Medulla oblongata (tissue), 1 donor: ENCODE measurements around the gene MAMDC2.
A peak's percentile ranks its signal among the peaks of the same experiment; 100 is the strongest.
"Not testable (repeated sequence)": the region's sequence is repeated elsewhere in the genome, so short reads cannot be mapped to it uniquely, and the experiment has no call there.

Source experiments
- DNase-seq: peaks from one replicate; pipeline ENCODE4 v3.0.0-alpha.2; 2015; ENCODE audit errors: extremely low spot score

Gene MAMDC2

DNA sequence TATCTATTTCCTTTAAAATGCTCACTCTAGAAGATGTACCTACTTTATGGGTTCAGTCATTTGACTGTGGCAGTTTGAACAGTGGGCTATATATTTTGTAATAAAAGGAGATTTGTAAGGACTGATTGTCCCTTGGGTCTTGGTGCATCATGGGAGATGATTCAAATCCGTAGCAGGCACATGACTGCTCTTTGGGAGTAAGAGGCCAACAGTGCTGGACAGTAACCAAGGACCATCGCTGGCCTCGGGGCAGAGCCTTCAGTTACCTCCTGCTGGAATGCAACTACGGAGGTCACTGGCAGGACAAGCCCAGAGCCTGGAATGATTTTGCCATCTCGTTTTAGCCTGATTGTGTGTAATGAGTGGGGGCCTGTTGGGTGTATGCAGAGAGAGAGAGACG, 7.0 kb upstream of the MAMDC2 start:
- DNase-seq, result no peak

DNA sequence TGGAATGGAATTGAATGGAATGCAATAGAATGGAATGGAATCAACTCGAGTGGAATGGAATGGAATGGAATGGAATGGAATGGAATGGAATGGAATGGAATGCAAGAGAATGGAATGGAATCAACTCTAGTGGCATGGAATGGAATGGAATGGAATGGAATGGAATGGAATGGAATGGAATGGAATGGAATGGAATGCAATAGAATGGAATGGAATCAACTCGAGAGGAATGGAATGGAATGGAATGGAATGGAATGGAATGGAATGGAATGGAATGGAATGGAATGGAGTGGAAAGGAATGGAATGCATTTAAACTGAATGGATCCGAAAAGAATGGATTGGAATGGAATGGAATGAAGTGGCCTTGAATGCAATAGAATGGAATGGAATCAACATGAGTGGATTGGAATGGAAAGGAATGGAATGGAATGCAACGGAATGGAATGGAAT, 5.5 kb upstream of the MAMDC2 start:
- not testable (repeated sequence) for DNase-seq

DNA sequence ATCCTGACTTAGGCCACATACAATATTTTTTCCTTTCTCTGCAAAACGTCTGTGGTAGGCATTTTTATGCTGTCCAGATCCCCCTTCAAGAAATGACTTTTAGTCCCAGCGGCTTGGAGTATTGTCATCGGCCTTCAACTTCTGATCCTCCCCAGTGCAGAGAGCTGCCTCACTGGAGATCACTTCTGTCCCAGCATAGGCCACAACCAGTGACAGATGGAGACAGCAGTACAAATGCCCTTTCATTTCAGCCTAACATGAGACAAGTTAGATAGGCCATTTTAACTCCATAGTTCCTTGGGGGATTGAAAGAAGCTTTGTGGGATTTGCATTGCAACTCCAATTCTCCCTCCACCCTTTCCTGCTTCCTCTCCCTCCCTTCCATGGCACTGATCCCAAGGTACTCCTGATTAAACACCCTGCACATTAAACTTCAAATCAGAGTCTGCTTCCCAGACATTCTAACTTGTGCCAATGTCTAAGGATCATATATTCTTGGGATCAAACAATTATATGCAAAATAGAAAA, 3.2 kb upstream of the MAMDC2 start:
- peak; percentile 38 for DNase-seq

DNA sequence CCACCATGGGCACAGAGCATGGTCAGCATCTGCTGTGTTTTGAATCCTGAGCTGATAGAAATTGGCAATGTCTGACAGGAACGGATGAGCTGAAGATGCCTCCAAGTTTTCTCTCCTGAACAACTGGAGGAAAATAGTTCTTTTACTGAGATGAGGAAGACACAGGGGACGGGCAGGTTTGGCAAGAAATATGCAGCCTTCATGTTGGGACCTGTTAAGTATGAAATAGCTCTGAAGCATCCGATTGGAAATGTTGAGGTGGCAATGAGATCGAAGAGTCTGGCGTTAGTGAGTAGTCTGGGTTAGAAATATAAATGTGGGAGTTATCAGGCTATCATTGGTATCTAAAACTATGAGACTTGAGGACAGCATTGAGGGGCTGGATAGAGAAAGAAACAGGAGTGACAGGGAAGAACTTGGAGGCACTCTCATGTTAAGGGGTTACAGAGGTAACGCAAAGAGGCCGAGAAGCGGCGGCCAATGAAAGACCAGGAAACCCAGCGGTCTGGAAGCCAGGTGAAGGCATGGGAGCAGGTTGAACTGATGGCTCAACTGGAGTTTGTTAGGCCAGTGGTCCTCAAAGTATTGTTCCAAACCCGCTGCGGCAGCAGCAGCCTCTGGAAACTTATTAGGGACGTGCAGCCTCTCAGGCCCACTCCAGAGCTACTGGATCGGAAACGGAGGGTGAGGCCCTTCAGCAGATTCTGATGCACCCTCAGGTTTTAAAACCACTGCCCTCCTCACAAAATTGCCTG, 1.0 kb upstream of the MAMDC2 start:
- no peak for DNase-seq

DNA sequence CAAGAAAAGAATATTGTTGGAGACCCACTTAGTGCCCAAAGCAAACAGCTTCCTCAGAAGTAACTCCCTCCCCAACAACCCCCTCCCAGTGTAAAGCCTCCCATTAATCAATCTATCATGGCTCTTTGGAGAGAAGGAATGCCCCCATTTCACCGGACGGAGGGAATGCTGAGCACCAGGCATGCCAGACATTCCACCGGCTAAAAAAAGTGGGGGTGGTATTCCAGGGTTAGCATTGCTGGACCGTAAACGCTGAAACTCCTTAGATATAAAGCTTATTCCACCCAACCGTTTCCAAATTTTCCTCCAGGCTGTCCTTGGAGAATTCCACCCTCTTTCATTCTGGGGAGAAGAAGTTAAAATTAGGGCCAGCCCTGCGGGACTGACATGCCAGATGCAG, 363 bp upstream of the MAMDC2 start:
- no peak for DNase-seq

DNA sequence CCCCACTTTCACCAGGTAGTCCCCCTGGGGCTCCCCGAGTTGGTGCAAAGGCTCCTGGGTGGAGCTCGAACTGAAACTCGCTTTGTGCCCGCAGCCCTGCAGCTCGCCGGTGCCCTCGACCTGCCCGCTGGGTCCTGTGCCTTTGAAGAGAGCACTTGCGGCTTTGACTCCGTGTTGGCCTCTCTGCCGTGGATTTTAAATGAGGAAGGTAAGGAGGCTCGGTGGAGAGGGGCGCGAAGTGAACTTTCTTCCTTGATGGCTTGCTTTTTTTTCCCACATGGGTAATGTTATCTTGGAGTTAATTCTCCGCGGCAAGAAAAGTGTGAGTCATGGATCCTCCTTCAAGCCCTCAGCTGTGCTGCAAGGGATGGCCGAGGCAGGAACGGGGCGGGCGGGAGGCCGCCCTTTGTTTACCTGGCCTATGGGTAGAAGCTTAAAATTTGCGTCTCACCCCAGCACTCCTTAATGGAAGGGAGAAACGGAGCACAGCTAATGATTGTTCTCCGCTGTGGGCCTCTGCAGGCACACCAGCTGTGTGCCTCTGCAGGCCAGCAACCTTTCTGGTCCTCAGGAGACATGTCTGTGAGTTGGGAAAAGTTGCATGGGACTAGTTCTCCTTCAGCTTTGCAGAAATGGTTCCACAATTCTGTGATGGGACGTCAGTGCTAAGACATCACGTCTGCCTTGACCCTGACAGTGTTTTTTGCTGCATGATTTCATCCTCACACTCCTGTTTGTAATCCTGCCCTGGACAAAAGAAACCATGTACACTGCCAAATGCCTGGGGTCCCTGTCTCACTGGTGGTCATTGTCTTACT, 1.1 kb downstream of the MAMDC2 start:
- DNase-seq, result no peak

DNA sequence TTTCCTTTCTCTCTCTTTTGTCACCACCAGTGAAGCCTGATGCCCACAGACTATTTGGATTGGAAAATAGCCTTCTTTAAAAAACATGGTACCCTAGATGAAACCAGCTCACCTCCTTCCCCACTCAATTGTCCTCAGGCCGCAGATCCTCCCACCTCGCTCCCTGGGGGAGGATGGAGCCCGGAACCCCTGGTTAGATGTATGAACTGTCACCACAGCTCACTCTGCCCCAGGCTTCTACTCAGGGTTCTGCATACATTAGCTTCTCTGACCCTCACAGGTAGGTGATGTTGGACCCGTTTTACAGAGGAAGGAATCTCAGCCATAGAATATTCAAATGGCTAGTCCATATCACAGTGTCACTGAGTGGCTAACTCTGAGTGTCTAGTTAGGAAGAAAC, 1.8 kb downstream of the MAMDC2 start:
- no peak for DNase-seq

DNA sequence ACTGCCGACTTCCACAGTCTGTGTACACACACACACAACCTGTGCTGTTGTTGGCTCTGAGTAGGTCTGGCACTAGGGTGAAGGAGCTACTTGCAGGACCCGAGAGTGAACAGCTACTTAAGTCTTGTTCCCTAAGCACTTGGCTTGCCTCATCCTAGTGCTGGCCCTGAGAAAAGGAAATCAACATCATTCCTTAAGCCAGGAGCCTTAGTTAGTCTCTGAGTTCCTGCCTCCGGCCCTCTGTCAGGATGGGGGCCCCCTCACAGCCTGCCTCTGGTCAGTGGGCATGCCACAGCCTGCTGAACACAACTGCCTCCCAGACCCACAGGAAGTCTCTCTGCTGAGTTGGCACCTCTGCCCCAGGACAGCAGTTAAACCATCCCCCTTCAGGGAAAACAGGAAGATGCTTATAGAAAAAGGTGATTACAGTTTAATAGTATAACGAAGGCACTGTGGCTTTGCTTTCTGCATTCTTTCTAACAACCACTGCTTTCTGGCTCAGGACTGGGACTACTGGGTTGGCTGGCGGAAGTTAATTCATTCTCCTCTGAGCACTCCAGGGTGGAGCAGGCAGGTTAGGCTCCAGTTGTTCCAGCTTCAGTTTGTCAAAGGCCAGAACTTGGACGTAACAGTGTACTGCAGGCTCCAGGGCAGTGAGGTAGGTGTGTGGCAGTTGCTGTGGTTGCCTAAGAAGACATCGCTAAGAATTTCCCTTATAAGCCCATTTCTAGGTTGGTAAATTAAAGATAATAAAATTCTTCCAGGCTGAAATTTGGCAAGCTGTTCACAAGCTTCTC, 2.8 kb downstream of the MAMDC2 start:
- peak; percentile 39 for DNase-seq

DNA sequence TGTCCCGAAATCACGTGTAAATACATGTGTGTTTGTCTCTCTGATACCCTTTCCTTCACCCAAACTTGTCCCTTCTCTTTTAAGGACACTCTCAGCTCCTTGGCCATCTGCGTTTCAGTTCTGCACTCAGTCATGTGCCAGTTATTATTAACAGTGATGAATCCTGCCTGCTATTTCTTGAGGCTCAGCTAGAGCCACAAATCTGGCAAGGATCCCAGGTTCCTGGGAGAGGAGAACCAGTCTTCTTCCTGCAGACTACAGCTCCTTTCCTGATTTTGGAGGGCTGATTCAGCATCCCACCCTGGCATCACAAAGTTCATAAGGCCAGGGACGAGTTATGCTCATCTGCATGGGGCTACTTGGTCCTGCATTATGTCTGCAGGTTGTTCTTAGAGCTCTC, 5.6 kb downstream of the MAMDC2 start:
- DNase-seq, result peak; percentile 73

DNA sequence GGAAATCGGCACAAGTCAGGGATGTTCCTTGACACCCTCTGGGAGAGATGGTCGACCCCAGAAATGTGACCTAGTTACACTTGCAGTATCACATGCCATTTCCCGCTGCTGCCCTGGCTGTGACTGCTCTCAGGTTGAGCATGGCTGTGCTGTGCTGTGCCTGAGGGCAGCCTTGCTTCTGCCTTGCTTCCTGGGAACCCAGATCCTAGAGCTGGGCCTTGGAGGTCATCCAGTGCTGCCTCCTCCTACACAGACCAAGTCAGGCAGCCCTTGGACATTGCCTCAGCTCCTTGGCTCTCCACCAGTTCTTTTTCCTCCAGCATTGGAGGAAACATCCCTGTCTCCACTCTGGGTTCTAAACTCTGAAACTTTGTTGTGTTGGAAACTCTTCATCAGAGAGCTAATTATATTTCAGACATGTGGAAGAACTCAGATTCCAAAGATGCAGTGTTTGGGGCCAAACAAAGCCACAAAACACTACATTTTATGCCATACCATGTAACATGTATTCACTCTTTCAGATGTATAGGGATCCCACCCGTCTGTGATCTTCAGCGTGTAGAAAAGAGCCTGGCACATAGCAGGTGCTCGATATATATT, 6.1 kb downstream of the MAMDC2 start:
- DNase-seq, result peak; percentile 56

DNA sequence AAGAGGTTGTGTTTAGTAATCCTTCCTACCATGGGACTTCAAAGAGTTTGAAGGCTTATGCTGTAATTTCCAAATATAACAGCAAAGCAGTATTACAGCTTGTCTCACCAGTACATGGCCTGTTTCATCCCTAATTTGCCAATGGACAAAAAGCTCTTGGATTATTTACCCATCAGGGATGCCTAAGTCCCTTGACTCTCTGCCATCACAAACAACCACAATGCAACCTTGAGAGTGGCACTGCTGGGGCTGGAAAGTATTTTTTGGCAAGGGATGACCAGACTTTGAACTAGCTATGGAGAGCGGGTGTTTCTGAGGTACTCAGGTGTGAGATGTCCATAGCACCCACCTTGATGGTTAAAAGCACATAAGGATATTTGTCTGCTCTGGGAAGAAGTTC, 9.1 kb downstream of the MAMDC2 start:
- DNase-seq, result no peak

DNA sequence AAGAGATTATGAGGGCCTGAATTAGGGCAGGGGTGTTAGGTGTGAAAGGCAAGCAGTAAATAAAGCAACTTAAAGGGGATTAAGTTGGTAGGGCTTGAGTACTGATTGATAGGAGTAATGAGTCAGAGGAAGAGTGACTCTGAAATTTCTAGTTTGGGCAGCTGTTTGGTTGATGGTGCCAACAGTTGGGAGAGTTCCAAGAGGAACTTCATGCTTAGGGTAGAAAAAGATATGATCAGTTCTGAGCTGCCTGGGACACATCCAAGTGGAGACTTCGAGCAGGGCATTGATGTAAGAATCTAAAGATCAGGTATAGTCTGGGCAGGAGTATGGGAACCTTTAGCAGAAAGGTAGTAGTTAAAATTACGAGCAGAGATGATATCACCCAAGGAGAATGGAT, 10.2 kb downstream of the MAMDC2 start:
- DNase-seq, result peak; percentile 41

DNA sequence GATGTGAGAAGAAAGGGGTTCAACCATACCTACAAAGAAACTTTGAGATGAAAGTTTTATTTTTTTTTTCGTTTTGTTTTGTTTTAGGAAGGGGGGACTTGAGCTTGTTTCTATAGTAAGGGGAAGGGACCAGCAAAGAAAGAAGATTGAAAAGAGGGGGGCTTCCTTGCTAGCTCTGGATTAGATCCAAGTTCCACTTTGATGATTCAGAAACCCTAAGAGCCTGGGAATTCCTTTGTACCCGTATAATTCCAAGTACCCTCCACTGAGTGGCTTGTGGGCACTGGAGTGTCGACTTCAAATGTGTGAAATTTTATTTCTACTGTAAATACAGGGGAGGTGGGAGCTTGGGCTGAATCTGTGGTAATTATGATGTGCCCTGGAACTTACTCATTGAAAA, 10.9 kb downstream of the MAMDC2 start:
- no peak for DNase-seq

DNA sequence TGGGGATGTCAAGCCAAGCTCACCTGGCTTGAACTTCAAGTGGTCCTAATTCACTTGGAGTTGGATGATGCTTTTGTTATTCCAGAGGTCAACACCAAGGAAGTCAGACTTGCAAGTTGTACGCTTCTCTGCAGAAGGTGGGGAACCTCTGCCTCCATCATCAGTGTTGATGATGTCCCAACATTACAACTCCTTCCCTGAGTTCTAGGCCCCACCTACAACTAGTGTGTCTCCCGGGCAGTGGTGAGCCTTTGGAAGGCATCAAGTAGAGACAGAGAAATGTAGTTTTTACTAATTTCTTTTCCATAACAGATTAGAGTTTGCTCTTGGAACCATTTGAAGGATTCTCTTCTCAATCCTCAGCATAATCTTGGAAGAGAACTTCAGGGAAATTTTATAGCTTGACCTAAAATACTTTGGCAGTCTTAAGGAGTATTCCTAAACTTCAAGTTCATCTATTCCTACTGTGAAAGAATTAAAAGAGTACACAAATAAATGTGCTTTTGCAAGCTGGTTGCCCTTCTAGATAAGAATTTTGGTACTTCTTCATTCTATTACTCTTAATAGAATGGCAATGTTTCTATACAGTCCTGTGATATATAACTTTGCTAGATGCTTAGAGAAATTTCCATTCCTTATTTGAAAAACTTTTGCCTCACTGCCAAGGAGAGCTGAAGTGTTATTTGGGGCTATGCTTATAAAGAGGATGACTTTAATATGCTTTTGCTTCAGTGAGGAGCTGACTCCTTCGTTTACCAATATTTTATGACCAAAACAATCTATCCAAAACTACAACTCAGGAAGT, 12.0 kb downstream of the MAMDC2 start:
- DNase-seq, result no peak

DNA sequence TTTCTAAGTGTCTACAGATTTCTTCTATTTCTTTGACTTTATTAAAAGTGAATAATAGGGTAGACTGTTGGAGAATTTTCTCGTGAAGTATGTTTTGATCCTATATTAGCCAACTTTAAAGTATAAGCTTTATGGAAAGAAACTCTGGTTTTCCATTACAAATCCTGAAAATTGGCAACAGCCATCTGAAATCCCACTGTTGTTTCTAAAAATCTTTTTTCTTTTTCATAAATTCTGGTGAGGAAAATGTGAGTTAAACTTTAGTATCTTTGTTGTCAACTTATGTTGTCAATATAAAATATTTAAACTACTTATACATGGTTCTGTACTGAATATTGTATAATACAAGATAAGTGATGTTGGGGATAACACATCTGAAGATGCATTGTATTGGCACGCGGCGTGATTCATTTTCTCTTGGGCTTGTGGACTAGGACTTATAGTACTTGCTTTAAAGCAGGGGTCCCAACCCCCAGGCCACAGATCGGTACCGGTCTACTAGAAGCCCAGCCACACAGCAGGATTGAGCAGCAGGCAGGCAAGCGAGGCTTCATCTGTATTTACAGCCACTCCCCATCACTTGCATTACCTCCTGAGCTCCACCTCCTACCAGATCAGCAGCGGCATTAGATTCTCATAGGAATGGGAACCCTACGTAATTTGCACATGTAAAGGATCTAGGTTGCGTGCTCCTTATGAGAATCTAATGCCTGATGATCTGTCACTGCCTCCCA, 12.7 kb downstream of the MAMDC2 start:
- no peak for DNase-seq

DNA sequence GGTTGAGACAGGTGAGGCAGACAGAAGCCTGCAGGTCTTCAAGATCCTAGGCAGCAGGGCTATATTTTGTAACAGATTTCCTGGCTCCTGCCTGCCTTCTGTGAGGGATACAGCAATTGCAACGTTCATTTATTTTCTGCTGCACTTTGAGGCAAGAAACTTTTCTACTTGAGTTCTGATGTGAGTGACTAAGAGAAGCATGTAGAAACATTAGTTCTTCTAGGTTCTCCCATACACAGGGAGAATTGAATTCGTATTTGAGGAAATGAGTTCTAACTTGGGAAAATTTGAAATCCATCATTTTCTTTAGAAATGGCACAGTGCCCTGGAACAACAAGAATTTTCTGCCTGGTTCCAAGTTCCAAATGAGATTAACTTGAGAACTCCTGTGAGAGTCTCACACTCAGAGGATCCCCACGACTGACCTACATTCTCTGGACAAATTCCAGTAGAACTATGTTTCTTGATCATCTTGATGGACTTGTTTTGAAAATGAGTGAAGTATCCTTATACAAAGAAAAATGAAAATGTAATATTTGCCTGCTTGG, 15.0 kb downstream of the MAMDC2 start:
- no peak for DNase-seq

DNA sequence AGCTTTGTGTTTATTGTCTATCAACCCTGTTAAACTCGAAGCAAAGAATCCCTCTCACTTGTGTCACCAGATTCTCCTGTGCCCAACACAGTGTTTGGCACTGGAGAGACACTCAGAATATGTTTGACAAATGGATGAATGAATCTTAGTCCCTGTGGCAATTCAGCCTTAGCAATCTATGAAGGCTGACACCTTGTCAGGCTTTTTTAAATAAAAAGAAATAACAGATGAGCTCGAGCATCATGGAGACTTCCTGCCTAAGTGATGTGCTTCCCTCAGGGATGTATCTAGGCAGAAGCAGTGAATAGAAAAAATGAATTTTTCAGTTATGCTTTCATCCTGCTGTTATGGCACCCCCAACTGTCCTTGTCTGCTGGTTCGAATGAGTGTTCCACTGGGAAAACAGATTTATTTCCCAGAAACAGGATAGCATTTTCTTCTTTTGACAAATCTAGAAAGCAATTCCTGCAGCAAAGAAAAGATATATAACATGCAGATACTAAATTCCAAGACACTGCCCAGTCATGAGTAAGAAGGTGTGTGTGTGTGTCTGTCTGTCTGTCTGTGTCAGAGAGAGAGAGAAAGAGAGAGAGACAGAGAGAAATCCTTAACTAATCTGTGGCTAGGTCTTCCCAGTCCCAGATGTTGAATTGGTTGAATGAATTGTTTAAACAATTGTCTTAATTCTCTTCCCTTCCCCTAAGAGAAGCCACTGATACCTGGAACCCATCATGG, 16.7 kb downstream of the MAMDC2 start:
- DNase-seq, result no peak

DNA sequence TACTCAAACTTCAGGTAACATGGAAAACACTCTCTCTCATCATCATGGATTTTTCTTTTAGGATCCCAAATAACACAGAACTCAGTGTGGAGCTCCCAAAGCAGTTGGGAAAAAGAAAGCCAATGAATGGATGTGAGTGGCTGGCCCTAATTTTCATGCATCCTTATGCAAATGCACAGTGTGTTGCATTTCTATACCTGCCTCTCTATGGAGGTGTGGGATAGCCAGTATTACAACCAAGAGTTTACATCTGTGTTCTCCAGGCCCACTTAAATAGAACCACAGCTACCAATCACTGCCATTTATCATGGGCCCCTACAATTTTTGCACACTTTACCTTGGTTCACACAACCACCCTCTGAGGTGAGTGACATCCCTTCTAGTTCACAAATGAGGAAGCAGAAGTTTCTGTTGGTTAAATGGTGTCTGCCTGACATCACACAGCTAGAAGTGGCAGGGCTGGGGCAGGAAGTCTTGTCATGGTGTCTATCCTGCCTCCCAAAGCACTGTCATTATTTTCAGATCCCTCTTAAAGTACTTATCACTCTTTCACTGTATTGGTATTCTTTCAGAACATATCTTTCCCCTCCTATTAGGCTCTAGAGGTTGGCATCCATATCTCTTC, 17.3 kb downstream of the MAMDC2 start:
- DNase-seq, result no peak

DNA sequence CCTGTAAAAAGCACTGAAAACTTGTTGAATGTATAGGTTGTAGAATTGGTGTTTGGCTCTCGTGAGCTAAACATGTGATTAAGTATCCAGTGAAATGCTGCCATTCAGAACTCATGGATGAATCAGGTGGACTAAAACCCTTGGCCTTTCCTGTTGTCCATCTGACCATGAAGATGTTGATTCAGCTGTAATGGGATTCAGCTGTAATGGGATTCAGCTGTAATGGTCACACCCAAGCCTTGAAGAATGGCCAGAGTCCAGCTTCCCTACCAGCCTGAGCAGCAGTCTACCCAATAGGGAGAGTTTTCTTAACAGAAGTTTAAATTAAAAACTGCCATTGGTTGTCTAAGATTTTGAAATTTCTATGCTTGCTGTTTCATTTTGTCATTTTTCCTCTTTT, 18.1 kb downstream of the MAMDC2 start:
- no peak for DNase-seq
